B cell (primary cell): ENCODE data around the gene TUNAR. TPM values are rescaled to one million over a fixed set of nuclear protein-coding genes. Genes with fewer than 3 reads are reported as not detected.

Source experiments
- ATAC-seq: fragments of 200-7000 bp; cut with Tn5 transposase; one replicate; pipeline ENCODE4 v1.10.0; 2021; ENCODE audit warnings: low read depth, mild to moderate bottlenecking, moderate number of reproducible peaks, moderate library complexity
- CTCF ChIA-PET: fragments of 350-600 bp; sonication (Branson Sonifier 250); formaldehyde crosslinking; loops from one replicate; lab custom pipeline; 2021; ENCODE audit warnings: antibody characterized with exemption, inconsistent platforms; lab: Charles Lee
- POLR2A ChIA-PET: fragments of 350-600 bp; sonication (Branson Sonifier 250); formaldehyde crosslinking; loops from one replicate; lab custom pipeline; 2021; ENCODE audit warnings: antibody characterized with exemption; lab: Charles Lee
- DNase-seq: peaks from one replicate; pipeline ENCODE4 v3.0.0; 2013
- H2AFZ ChIP-seq: 2 replicates; pipeline ENCODE4 v1.6.1; 2012; ENCODE audit warnings: mild to moderate bottlenecking, low read depth, low read length; ENCODE audit not compliant: insufficient read depth, poor library complexity, severe bottlenecking
- H3K27ac ChIP-seq, 2 donors: 1 replicate in 1 of 2; 2 replicates in 1 of 2; pipeline ENCODE4 v1.5.1; 2012 to 2013; ENCODE audit warnings: low read length in 2 of 2, mild to moderate bottlenecking in 2 of 2, moderate library complexity in 1 of 2
- H3K27me3 ChIP-seq, 4 experiments: fragments of 200-600 bp in 1 of 4; sonication (generic) in 1 of 4; replicated peaks in 1 of 4; 1 replicate in 2 of 4; 2 replicates in 2 of 4; pipeline versions ENCODE4 v1.6.1 to v1.7.0; 2013 to 2016; ENCODE audit warnings: low read length in 3 of 4, mild to moderate bottlenecking in 2 of 4, mixed read lengths in 1 of 4, moderate library complexity in 1 of 4; ENCODE audit not compliant: insufficient read depth in 4 of 4, control insufficient read depth in 3 of 4; ENCODE audit errors: control extremely low read depth in 1 of 4
- H3K36me3 ChIP-seq, 2 experiments: replicated peaks in 1 of 2; 1 replicate in 1 of 2; 2 replicates in 1 of 2; pipeline versions ENCODE4 v1.6.1 to v1.7.1; 2013; ENCODE audit warnings: low read length in 1 of 2; ENCODE audit not compliant: insufficient read depth in 2 of 2, control insufficient read depth in 1 of 2; ENCODE audit errors: control extremely low read depth in 1 of 2, extremely low read depth in 1 of 2
- H3K4me1 ChIP-seq, 2 donors: fragments of 200-600 bp in 1 of 2; sonication (generic) in 1 of 2; 1 replicate in 1 of 2; 2 replicates in 1 of 2; pipeline versions ENCODE4 v1.5.1 to v1.6.1; 2013 to 2017; ENCODE audit warnings: low read length in 2 of 2; ENCODE audit not compliant: control insufficient read depth in 2 of 2, insufficient read depth in 2 of 2
- H3K4me2 ChIP-seq: replicated peaks from 2 replicates; pipeline ENCODE3; 2012; ENCODE audit warnings: mild to moderate bottlenecking, low read depth, low read length; ENCODE audit not compliant: poor library complexity, severe bottlenecking
- H3K4me3 ChIP-seq, 5 experiments: fragments of 200-600 bp in 1 of 5; sonication (generic) in 1 of 5; 1 replicate in 3 of 5; 2 replicates in 2 of 5; pipeline versions ENCODE4 v1.5.1 to v1.7.0; 2011 to 2016; ENCODE audit warnings: low read length in 4 of 5, mild to moderate bottlenecking in 4 of 5, low read depth in 2 of 5, control low read depth in 1 of 5, moderate library complexity in 1 of 5; ENCODE audit not compliant: insufficient read depth in 1 of 5; ENCODE audit errors: control extremely low read depth in 1 of 5, extremely low read depth in 1 of 5
- H3K79me2 ChIP-seq: fragments of 200-600 bp; sonication (generic); one replicate; pipeline ENCODE4 v1.6.0; 2016; ENCODE audit warnings: low read length; ENCODE audit not compliant: control insufficient read depth, insufficient read depth
- H3K9ac ChIP-seq: fragments of 200-600 bp; sonication (generic); 2 replicates; pipeline ENCODE4 v1.6.1; 2017; ENCODE audit warnings: mild to moderate bottlenecking, low read length, moderate library complexity
- H3K9me3 ChIP-seq, 3 donors: one replicate each; pipeline versions ENCODE4 v1.6.1 to v1.7.1; 2013; ENCODE audit warnings: low read length in 2 of 3; ENCODE audit not compliant: control insufficient read depth in 2 of 3, insufficient read depth in 1 of 3; ENCODE audit errors: control extremely low read depth in 1 of 3
- H4K20me1 ChIP-seq: 2 replicates; pipeline ENCODE4 v1.6.0; 2012; ENCODE audit warnings: mild to moderate bottlenecking, low read length; ENCODE audit not compliant: insufficient read depth, control insufficient read depth, poor library complexity, severe bottlenecking
- H3K27ac Mint-ChIP-seq: one replicate; pipeline ENCODE4 v1.8.0; 2021; ENCODE audit warnings: mixed read lengths
- H3K27me3 Mint-ChIP-seq: one replicate; pipeline ENCODE4 v1.8.0; 2021; ENCODE audit warnings: mixed read lengths
- H3K4me1 Mint-ChIP-seq: one replicate; pipeline ENCODE4 v1.8.0; 2021; ENCODE audit warnings: mixed read lengths
- H3K4me3 Mint-ChIP-seq: one replicate; pipeline ENCODE4 v1.8.0; 2021; ENCODE audit warnings: mixed read lengths
- H3K9me3 Mint-ChIP-seq: one replicate; pipeline ENCODE4 v1.8.0; 2022; ENCODE audit warnings: mixed read lengths; ENCODE audit not compliant: insufficient read depth
- CTCF ChIP-seq: fragments of 200-600 bp; IDR thresholded peaks from one replicate; pipeline ENCODE4 v1.8.0; 2022; ENCODE audit warnings: antibody characterized with exemption, mild to moderate bottlenecking
- EZH2 ChIP-seq: IDR thresholded peaks from 2 replicates; pipeline ENCODE4 v1.6.1; 2012; ENCODE audit warnings: borderline replicate concordance, low read depth, mild to moderate bottlenecking, moderate library complexity, low read length; ENCODE audit not compliant: insufficient read depth, poor library complexity, severe bottlenecking
- WGBS: methylation state at CpG from one replicate; pipeline ENCODE4 v1.1.5; 2013; ENCODE audit warnings: missing lambda C conversion rate; ENCODE audit not compliant: insufficient coverage; 5-methylcytosine and 5-hydroxymethylcytosine counted together
- intact Hi-C: fragments of 100-400 bp; cut with micrococcal nuclease; formaldehyde crosslinking; loops from one replicate; pipeline ENCODE4 v1.10.0; 2022
- polyA plus RNA-seq: library from polyadenylated mRNA; depleted of rRNA; stranded (reverse); fragments of >200 nt; gene quantifications from 2 replicates; pipeline ENCODE4 v1.2.3, GENCODE V29; 2012
- total RNA-seq, 2 donors: library from RNA; stranded (reverse); fragments of 120-200 nt in 1 of 2; gene quantifications; 1 replicate in 1 of 2; 2 replicates in 1 of 2; pipeline versions ENCODE4 v1.2.3 to v1.2.4, GENCODE V29; 2013 to 2022

TUNAR gene
- total and polyA plus RNA-seq, 2 donors (not counting 1 experiment from before 2014, with no cell fraction given), result 0.48 to 0.81 TPM

GRCh38 chr14:95903616-95904107, 27.0 kb downstream of the TUNAR start:
- intact Hi-C loops, result no loop called here
- Mint-ChIP-seq H3K27me3 (peaks cover 32% of the 10 kb centered on the region), H3K27ac (no peak overlapping the region), H3K9me3 (no peaks in the 10 kb centered on the region), H3K4me1 (no peaks in the 10 kb centered on the region), H3K4me3 (no peak overlapping the region)
- H3K4me1 ChIP-seq, result no peaks in the 10 kb centered on the region
- H2AFZ ChIP-seq, result no peak overlapping the region
- no peaks in the 10 kb centered on the region for H3K9me3 ChIP-seq
- H3K4me3 ChIP-seq, result no peak overlapping the region
- H4K20me1 ChIP-seq, result no peaks in the 10 kb centered on the region
- H3K9ac ChIP-seq, result no peak overlapping the region
- CTCF ChIA-PET, result no interaction called here
- POLR2A ChIA-PET, result no interaction called here
- DNase-seq (no peak), ATAC-seq (no peak)
- H3K79me2 ChIP-seq, result no peaks in the 10 kb centered on the region
- WGBS, result 42% methylated on average over 2 of the region's 4 CpGs
- H3K4me2 ChIP-seq, result no peak overlapping the region
- no peaks in the 10 kb centered on the region for H3K36me3 ChIP-seq
- TF ChIP-seq CTCF, result no peak
- no peak for TF ChIP-seq EZH2
- H3K27me3 ChIP-seq, result peaks cover 0 to 9% (median 0%) of the 10 kb centered on the region in 4 experiments
- no peak overlapping the region for H3K27ac ChIP-seq

- Histone ChIP-seq H3K4me2 (no peak overlapping the region), H4K20me1 (no peaks in the 10 kb centered on the region), H3K27ac (no peak overlapping the region), H3K79me2 (no peaks in the 10 kb centered on the region), H2AFZ (no peak overlapping the region), H3K36me3 (no peaks in the 10 kb centered on the region), H3K4me3 (no peak overlapping the region), H3K9ac (no peak overlapping the region), H3K4me1 (no peaks in the 10 kb centered on the region), H3K27me3 (peaks cover 0 to 4% (median 0%) of the 10 kb centered on the region in 4 experiments), H3K9me3 (no peaks in the 10 kb centered on the region)
- no peaks in the 10 kb centered on the region for H3K9me3 Mint-ChIP-seq
- ChIA-PET CTCF (no interaction called here), POLR2A (no interaction called here)
- DNase-seq (no peak), ATAC-seq (no peak)
- TF ChIP-seq CTCF (no peak), EZH2 (no peak)
- no peak overlapping the region for H3K4me3 Mint-ChIP-seq
- 75% methylated on average over 2 of the region's 4 CpGs for WGBS
- H3K27me3 Mint-ChIP-seq, result peaks cover 15% of the 10 kb centered on the region
- H3K4me1 Mint-ChIP-seq, result no peaks in the 10 kb centered on the region
- intact Hi-C loops, result no loop called here
- no peak overlapping the region for H3K27ac Mint-ChIP-seq
These were observed 30.0 kb downstream of the TUNAR start for GRCh38 chr14:95906591-95906990.
